Neutrophil (primary cell): ENCODE measurements around the gene GPR25.
"Not testable (repeated sequence)": the region's sequence is repeated elsewhere in the genome, so short reads cannot be mapped to it uniquely, and the experiment has no call there.

Source experiments
- H3K27ac ChIP-seq: fragments of 200-600 bp; sonication (generic); 2 replicates; pipeline ENCODE4 v1.5.1; 2016; ENCODE audit warnings: mild to moderate bottlenecking, moderate library complexity
- H3K27me3 ChIP-seq: fragments of 200-600 bp; sonication (generic); 2 replicates; pipeline ENCODE4 v1.6.0; 2016; ENCODE audit warnings: mild to moderate bottlenecking
- H3K36me3 ChIP-seq: fragments of 200-600 bp; sonication (generic); 2 replicates; pipeline ENCODE4 v1.5.1; 2017
- H3K4me1 ChIP-seq, 2 experiments: fragments of 200-600 bp in 1 of 2; sonication (generic) in 1 of 2; 1 replicate in 1 of 2; 2 replicates in 1 of 2; pipeline versions ENCODE4 v1.5.1 to v1.6.1; 2013 to 2016; ENCODE audit warnings: low read depth in 1 of 2, low read length in 1 of 2, mild to moderate bottlenecking in 1 of 2, moderate library complexity in 1 of 2; ENCODE audit not compliant: control insufficient read depth in 1 of 2, insufficient read depth in 1 of 2
- H3K4me3 ChIP-seq, 2 experiments: fragments of 200-600 bp in 1 of 2; sonication (generic) in 1 of 2; 1 replicate in 1 of 2; 2 replicates in 1 of 2; pipeline ENCODE4 v1.5.1; 2013 to 2016; ENCODE audit warnings: low read depth in 1 of 2, low read length in 1 of 2, mild to moderate bottlenecking in 1 of 2, moderate library complexity in 1 of 2
- H3K9me3 ChIP-seq: fragments of 200-600 bp; sonication (generic); 2 replicates; pipeline ENCODE4 v1.5.1; 2016
- CTCF ChIP-seq: fragments of 200-600 bp; sonication (generic); IDR thresholded peaks from 2 replicates; pipeline ENCODE4 v1.5.1; 2016; ENCODE audit warnings: antibody characterized with exemption

Gene GPR25

DNA sequence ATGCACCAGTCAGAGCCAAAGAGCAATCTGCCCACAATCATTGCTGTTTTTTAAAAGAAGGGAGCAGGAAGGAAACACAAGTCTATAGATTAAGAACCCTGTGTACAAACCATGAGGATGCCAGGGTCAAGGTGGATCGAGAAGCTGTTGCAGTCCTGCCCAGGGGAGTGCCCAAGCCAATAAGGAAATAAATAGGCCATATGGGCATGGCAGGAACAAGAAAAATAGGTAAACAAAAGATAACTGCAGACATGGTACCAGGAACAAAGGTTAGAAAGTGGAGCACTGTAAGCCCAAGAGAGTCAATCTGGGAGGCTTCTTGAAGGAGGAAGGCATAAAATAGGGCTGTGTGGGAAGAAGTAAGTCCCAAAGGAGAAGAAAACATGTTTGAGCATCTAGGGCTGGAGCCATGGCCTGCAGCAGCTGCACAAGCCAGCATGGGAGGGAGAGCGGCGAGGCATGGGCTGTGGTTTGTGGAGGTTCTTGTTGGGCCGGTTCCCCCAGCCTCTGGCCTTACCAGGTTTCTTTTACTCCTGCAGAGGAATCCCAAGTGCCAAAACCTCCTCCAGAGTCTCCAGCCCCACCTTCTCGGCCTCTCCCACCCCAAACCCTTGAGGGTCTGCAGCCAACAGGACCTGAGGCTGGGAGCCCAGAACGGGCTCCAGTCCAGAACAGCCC, 35.5 kb downstream of the GPR25 start:
- Histone ChIP-seq H3K9me3 (no peaks in the 10 kb centered on the region), H3K4me1 (peaks cover 47 to 52% of the 10 kb centered on the region in 2 experiments), H3K4me3 (peak overlapping the region in 1 of 2 experiments; percentile 21), H3K36me3 (peaks cover 5% of the 10 kb centered on the region), H3K27me3 (no peaks in the 10 kb centered on the region), H3K27ac (peak overlapping the region; percentile 74)
- TF ChIP-seq CTCF, result no peak

DNA sequence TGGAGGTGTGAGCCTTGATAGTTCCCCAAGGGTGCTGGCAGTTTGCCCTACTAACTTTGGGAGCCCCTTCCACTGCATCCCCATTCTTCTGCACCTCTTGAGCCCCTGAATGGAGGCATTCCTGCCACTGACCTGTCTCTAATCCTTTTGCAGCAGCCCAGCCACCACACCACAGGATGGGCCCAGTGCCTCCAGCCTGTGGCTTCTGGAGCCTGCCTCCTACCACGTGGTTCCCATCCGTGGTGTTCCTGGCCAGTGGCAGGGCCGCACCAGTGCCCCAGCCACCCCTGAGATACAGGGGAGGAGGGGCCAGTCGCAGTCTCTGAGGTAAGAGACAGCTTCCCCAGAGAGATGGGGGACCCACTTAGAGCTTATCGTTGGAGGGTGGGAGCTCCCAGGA, 36.3 kb downstream of the GPR25 start:
- no peak overlapping the region for H3K4me3 ChIP-seq
- H3K4me1 ChIP-seq, result peaks cover 41 to 45% of the 10 kb centered on the region in 2 experiments
- H3K27ac ChIP-seq, result no peak overlapping the region
- no peak for TF ChIP-seq CTCF
- no peaks in the 10 kb centered on the region for H3K9me3 ChIP-seq
- no peaks in the 10 kb centered on the region for H3K27me3 ChIP-seq
- H3K36me3 ChIP-seq, result peaks cover 5% of the 10 kb centered on the region

- no peaks in the 10 kb centered on the region for H3K9me3 ChIP-seq
- H3K27me3 ChIP-seq, result no peaks in the 10 kb centered on the region
- H3K27ac ChIP-seq, result no peak overlapping the region
- peaks cover 5% of the 10 kb centered on the region for H3K36me3 ChIP-seq
- H3K4me1 ChIP-seq, result peaks cover 37 to 38% of the 10 kb centered on the region in 2 experiments
- no peak for TF ChIP-seq CTCF
- H3K4me3 ChIP-seq, result no peak overlapping the region
Observed at GRCh38 chr1:200909757-200910239, 37.0 kb downstream of the GPR25 start.

- no peak for TF ChIP-seq CTCF
- peaks cover 21 to 22% of the 10 kb centered on the region in 2 experiments for H3K4me1 ChIP-seq
- peaks cover 5% of the 10 kb centered on the region for H3K36me3 ChIP-seq
- no peak overlapping the region for H3K27ac ChIP-seq
- no peaks in the 10 kb centered on the region for H3K9me3 ChIP-seq
- no peak overlapping the region for H3K4me3 ChIP-seq
- H3K27me3 ChIP-seq, result no peaks in the 10 kb centered on the region
Observed at GRCh38 chr1:200911361-200911760, 38.6 kb downstream of the GPR25 start.

- H3K27ac ChIP-seq, H3K9me3 ChIP-seq, H3K4me3 ChIP-seq, H3K36me3 ChIP-seq, H3K27me3 ChIP-seq: not testable (repeated sequence)
- peaks cover 15 to 16% of the 10 kb centered on the region in 2 experiments for H3K4me1 ChIP-seq
Observed at GRCh38 chr1:200911936-200912335, 39.2 kb downstream of the GPR25 start.

GRCh38 chr1:200912737-200913407, 40.1 kb downstream of the GPR25 start:
- H3K4me3 ChIP-seq, result no peak overlapping the region

More at GRCh38 chr1:200912737-200913407, 40.1 kb downstream of the GPR25 start:
- Histone ChIP-seq H3K4me1 (peaks cover 6 to 7% of the 10 kb centered on the region in 2 experiments), H3K9me3 (no peaks in the 10 kb centered on the region), H3K36me3 (peaks cover 5% of the 10 kb centered on the region), H3K27ac (no peak overlapping the region), H3K27me3 (no peaks in the 10 kb centered on the region)
- TF ChIP-seq CTCF, result no peak
